K562 (cell line): ENCODE data around the gene RPS6KA6. TPM values are rescaled to one million over a fixed set of nuclear protein-coding genes. Genes with fewer than 3 reads are reported as not detected.
"Not testable (repeated sequence)": the region's sequence is repeated elsewhere in the genome, so short reads cannot be mapped to it uniquely, and the experiment has no call there.

Source experiments
- ATAC-seq: fragments of 200-7000 bp; cut with Tn5 transposase; 3 replicates; pipeline ENCODE4 v1.9.1; 2020; ENCODE audit warnings: moderate library complexity
- BruUV-seq: library from RNA; stranded (reverse); fragments of 400-500 nt; replicated peaks from 2 replicates; lab custom pipeline; 2021; lab: Mats Ljungman, UMichigan
- CTCF ChIA-PET: fragments of 300-600 bp; formaldehyde crosslinking; extraction: SDS; loops from one replicate; lab custom pipeline; 2021; ENCODE audit warnings: low intra/inter-chr PET ratio; lab: Yijun Ruan, JAX
- POLR2A ChIA-PET: fragments of 300-600, 350-650 bp; sonication (Branson Sonifier 250); formaldehyde crosslinking; extraction: SDS; loops from one replicate; lab custom pipeline; 2021; ENCODE audit warnings: antibody characterized with exemption, inconsistent platforms; lab: Yijun Ruan, JAX
- DNase-seq, 4 experiments: peaks; one replicate each; pipeline versions ENCODE4 v3.0.0 to v3.0.0-alpha.2; 2011 to 2018; ENCODE audit warnings: low spot score in 3 of 4, mixed read lengths in 3 of 4; ENCODE audit errors: extremely low read depth in 1 of 4
- FAIRE-seq: peaks from 2 replicates; lab custom pipeline; 2011; peaks lifted over from hg19 to GRCh38; lab: Jason Lieb, UNC
- H2AFZ ChIP-seq: 2 replicates; pipeline ENCODE4 v1.6.0; 2011; ENCODE audit warnings: low read depth, low read length, control low read depth, inconsistent platforms
- H3K27ac ChIP-seq: fragments of 200-600 bp; 3 replicates; pipeline ENCODE4 v1.8.0; 2011; ENCODE audit warnings: low read depth, mild to moderate bottlenecking, control low read depth, inconsistent platforms, low read length, moderate library complexity, mixed read lengths; ENCODE audit errors: extremely low read depth
- H3K27me3 ChIP-seq, 2 experiments: fragments of 300-600 bp in 1 of 2; 2 replicates in 1 of 2; 3 replicates in 1 of 2; pipeline versions ENCODE4 v1.6.0 to v1.8.0; 2011; ENCODE audit warnings: inconsistent platforms in 2 of 2, low read length in 2 of 2, mild to moderate bottlenecking in 1 of 2, mixed read lengths in 1 of 2, moderate library complexity in 1 of 2; ENCODE audit not compliant: control insufficient read depth in 2 of 2, insufficient read depth in 2 of 2
- H3K36me3 ChIP-seq: fragments of 300-600 bp; 3 replicates; pipeline ENCODE4 v1.8.0; 2011; ENCODE audit warnings: mild to moderate bottlenecking, low read length, inconsistent platforms; ENCODE audit not compliant: control insufficient read depth, insufficient read depth
- H3K4me1 ChIP-seq, 2 experiments: fragments of 200-600 bp in 1 of 2; replicated peaks in 1 of 2; 2 replicates in 1 of 2; 3 replicates in 1 of 2; pipeline versions ENCODE4 v1.5.1 to v1.8.0; 2011; ENCODE audit warnings: inconsistent platforms in 2 of 2, low read length in 2 of 2, mild to moderate bottlenecking in 1 of 2, mixed read lengths in 1 of 2, moderate library complexity in 1 of 2; ENCODE audit not compliant: control insufficient read depth in 2 of 2, insufficient read depth in 2 of 2
- H3K4me2 ChIP-seq: 2 replicates; pipeline ENCODE4 v1.6.1; 2011; ENCODE audit warnings: low read length, control low read depth, inconsistent platforms, mixed read lengths; ENCODE audit not compliant: insufficient read depth
- H3K4me3 ChIP-seq: fragments of 200-600 bp; sonication (generic), shearing (Covaris generic); 2 replicates; pipeline ENCODE4 v1.5.1; 2016; ENCODE audit warnings: control low read depth, inconsistent platforms
- H3K79me2 ChIP-seq: fragments of 200-600 bp; 3 replicates; pipeline ENCODE4 v1.8.0; 2011; ENCODE audit warnings: low read length, inconsistent platforms; ENCODE audit not compliant: control insufficient read depth, insufficient read depth
- H3K9ac ChIP-seq, 2 experiments: 2 replicates each; pipeline versions ENCODE4 v1.6.0 to v1.6.1; 2011; ENCODE audit warnings: low read depth in 2 of 2, low read length in 2 of 2, control low read depth in 1 of 2, inconsistent platforms in 1 of 2, mild to moderate bottlenecking in 1 of 2, mixed read lengths in 1 of 2; ENCODE audit not compliant: insufficient read depth in 1 of 2
- H3K9me1 ChIP-seq: one replicate; pipeline ENCODE4 v1.6.0; 2011; ENCODE audit warnings: inconsistent platforms, mild to moderate bottlenecking, low read length, moderate library complexity; ENCODE audit not compliant: control insufficient read depth, insufficient read depth
- H3K9me3 ChIP-seq: replicated peaks from 2 replicates; pipeline ENCODE4 v1.5.1; 2011; ENCODE audit warnings: low read depth, low read length, inconsistent platforms; ENCODE audit not compliant: control insufficient read depth, insufficient read depth
- H4K20me1 ChIP-seq: replicated peaks from 2 replicates; pipeline ENCODE4 v1.6.1; 2011; ENCODE audit warnings: low read length, inconsistent platforms, mixed read lengths; ENCODE audit not compliant: control insufficient read depth, insufficient read depth
- ASH1L ChIP-seq: fragments of 450-650 bp; IDR thresholded peaks from 2 replicates; pipeline ENCODE4 v1.6.1; 2018; ENCODE audit warnings: borderline replicate concordance, mild to moderate bottlenecking, low read depth; ENCODE audit not compliant: partially characterized antibody
- COPS2 ChIP-seq: fragments of 450-650 bp; conservative IDR thresholded peaks from 2 replicates; pipeline ENCODE4 v1.6.1; 2016; ENCODE audit warnings: mild to moderate bottlenecking, moderate library complexity
- FOXA1 ChIP-seq: fragments of 450-650 bp; IDR thresholded peaks from 2 replicates; pipeline ENCODE4 v1.6.1; 2016; ENCODE audit warnings: mild to moderate bottlenecking, borderline replicate concordance
- FOXP1 ChIP-seq: sonication (generic); formaldehyde crosslinking; IDR thresholded peaks from 2 replicates; pipeline ENCODE4 v1.8.0; 2022; ENCODE audit warnings: mild to moderate bottlenecking, missing genetic modification reagents
- FUS ChIP-seq: fragments of 200-400 bp; formaldehyde crosslinking; optimal IDR thresholded peaks from 2 replicates; pipeline ENCODE3; 2017; ENCODE audit warnings: low read depth, low read length
- RBM17 ChIP-seq: fragments of 200-400 bp; formaldehyde crosslinking; IDR thresholded peaks from 2 replicates; pipeline ENCODE4 v1.6.1; 2017; ENCODE audit warnings: low read depth, mild to moderate bottlenecking, low read length, borderline replicate concordance
- RBM25 ChIP-seq: fragments of 200-400 bp; formaldehyde crosslinking; IDR thresholded peaks from 2 replicates; pipeline ENCODE4 v1.6.1; 2018; ENCODE audit warnings: low read length, low read depth, moderate library complexity; ENCODE audit not compliant: severe bottlenecking
- SREBF2 ChIP-seq: sonication (generic); formaldehyde crosslinking; IDR thresholded peaks from 2 replicates; pipeline ENCODE4 v1.4.0; 2020; ENCODE audit warnings: mild to moderate bottlenecking, missing genetic modification reagents
- TBP ChIP-seq: optimal IDR thresholded peaks from 2 replicates; pipeline ENCODE3; 2011; ENCODE audit warnings: low read depth, low read length, improper control_type of control experiment
- ZKSCAN1 ChIP-seq: fragments of 150-350 bp; IDR thresholded peaks from 2 replicates; pipeline ENCODE4 v1.6.1; 2016; ENCODE audit warnings: low read depth, low read length
- ZNF79 ChIP-seq: fragments of 250-450 bp; sonication (Bioruptor Pico); IDR thresholded peaks from 2 replicates; pipeline ENCODE4 v1.4.0; 2020; ENCODE audit warnings: low read depth, mild to moderate bottlenecking, moderate library complexity
- WGBS: fragments of 100-300 bp; shearing (Covaris generic); methylation state at CpG from one replicate; pipeline ENCODE4 v1.1.6; 2016; ENCODE audit warnings: low coverage, mixed read lengths; ENCODE audit not compliant: insufficient coverage; ENCODE audit errors: missing lambda C conversion rate; 5-methylcytosine and 5-hydroxymethylcytosine counted together
- in situ Hi-C: fragments of 300-500 bp; cut with MboI; formaldehyde crosslinking; loops from 4 replicates; pipeline ENCODE4 v1.15.0; 2018; ENCODE audit warnings: inconsistent platforms, mixed read lengths
- intact Hi-C: fragments of 100-400 bp; cut with micrococcal nuclease; formaldehyde crosslinking; loops from 2 replicates; pipeline ENCODE4 v1.14.2; 2022
- polyA plus RNA-seq, 8 experiments: library from polyadenylated mRNA; depleted of rRNA in 4 of 8; stranded (reverse) in 5 of 8; unstranded in 3 of 8; fragments of >200 nt; fragmentation: Nextera tagmentation in 2 of 8; fragmentation: Illumina TruSeq in 1 of 8; extraction: Ambion mirVana in 2 of 8; extraction: Trizol in 1 of 8; gene quantifications; 2 replicates each; pipeline versions ENCODE4 v1.2.1 to v1.2.3, GENCODE V29; 2011 to 2014; ENCODE audit warnings: inconsistent platforms in 1 of 8, missing spikeins in 1 of 8
- total RNA-seq, 7 experiments: library from RNA; depleted of rRNA in 6 of 7; stranded (reverse); fragments of >200 nt in 6 of 7; fragmentation: Illumina TruSeq in 2 of 7; extraction: Trizol in 2 of 7; gene quantifications; 2 replicates each; pipeline versions ENCODE4 v1.2.1 to v1.2.3, GENCODE V29; 2011 to 2021; ENCODE audit warnings: low replicate concordance in 1 of 7

Gene RPS6KA6
- total and polyA plus RNA-seq, 9 of the 15 experiments (the other 6 are each of a cell fraction or from before 2014, with no cell fraction given), result 0.11 TPM; not detected in 8

DNA sequence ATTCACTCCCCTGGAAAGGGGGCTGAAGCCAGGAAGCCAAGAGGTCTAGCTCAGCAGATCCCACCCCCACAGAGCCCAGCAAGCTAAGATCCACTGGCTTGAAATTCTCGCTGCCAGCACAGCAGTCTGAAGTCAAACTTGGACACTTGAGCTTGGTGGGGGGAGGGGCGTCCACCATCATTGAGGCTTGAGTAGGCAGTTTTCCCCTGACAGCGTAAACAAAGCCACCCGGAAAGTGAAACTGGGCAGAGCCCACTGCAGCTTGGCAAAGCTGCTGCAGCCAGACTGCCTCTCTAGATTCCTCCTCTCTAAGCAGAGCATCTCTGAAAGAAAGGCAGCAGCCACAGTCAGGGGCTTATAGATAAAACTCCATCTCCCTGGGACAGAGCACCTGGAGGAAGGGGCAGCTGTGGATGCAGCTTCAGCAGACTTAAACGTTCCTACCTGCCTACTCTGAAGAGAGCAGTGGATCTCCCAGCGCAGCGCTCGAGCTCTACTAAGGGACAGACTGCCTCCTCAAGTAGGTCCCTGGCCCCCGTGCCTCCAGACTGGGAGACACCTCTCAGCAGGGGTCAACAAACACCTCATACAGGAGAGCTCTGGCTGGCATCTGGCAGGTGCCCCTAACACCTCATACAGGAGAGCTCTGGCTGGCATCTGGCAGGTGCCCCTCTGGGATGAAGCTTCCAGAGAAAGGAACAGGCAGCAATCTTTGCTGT, 108.4 kb downstream of the RPS6KA6 start:
- H3K4me2 ChIP-seq, in situ Hi-C loops, H3K9me3 ChIP-seq, BruUV-seq, FAIRE-seq, H3K4me1 ChIP-seq, H3K4me3 ChIP-seq, ATAC-seq, CTCF ChIA-PET, H3K36me3 ChIP-seq, H4K20me1 ChIP-seq, H3K27ac ChIP-seq, POLR2A ChIA-PET, H2AFZ ChIP-seq, H3K79me2 ChIP-seq, intact Hi-C loops, DNase-seq, H3K9ac ChIP-seq, H3K9me1 ChIP-seq, H3K27me3 ChIP-seq: not testable (repeated sequence)
- WGBS, result 0% methylated on average over 3 of the region's 9 CpGs

DNA sequence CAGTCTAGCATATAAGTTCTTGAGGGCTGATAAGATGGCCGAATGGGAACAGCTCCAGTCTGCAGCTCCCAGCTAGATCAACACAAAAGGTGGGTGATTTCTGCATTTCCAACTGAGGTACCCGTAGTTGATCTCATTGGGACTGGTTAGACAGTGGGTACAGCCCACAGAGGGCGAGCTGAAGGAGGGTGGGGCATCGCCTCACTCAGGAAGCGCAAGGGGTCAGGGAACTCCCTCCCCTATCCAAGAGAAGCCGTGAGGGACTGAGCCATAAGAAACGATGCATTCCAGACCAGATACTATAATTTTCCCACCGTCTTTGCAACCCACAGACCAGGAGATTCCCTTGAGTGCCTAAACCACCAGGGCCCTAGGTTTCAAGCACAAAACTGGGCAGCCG, 109.0 kb downstream of the RPS6KA6 start:
- Histone ChIP-seq H4K20me1 (no peaks in the 10 kb centered on the region), H3K36me3 (no peaks in the 10 kb centered on the region), H3K79me2 (no peaks in the 10 kb centered on the region), H3K4me2 (no peak overlapping the region), H3K27me3 (no peaks in the 10 kb centered on the region), H3K4me3 (no peak overlapping the region), H3K9me1 (no peaks in the 10 kb centered on the region), H3K4me1 (no peaks in the 10 kb centered on the region), H3K9me3 (no peaks in the 10 kb centered on the region), H2AFZ (no peak overlapping the region), H3K9ac (no peak overlapping the region), H3K27ac (no peak overlapping the region)
- 0% methylated on average over 7 of the region's 9 CpGs for WGBS
- POLR2A ChIA-PET, result no interaction called here
- intact Hi-C loops (no loop called here), in situ Hi-C loops (no loop called here)
- TF ChIP-seq SREBF2 (CRISPR knock-in tag) (no peak), RBM17 (no peak), FOXA1 (no peak), RBM25 (no peak), ZKSCAN1 (no peak), FOXP1 (CRISPR knock-in tag) (no peak), ASH1L (no peak), FUS (no peak), COPS2 (no peak), TBP (no peak), ZNF79 (CRISPR knock-in tag) (no peak)
- DNase-seq (no peak), ATAC-seq (no peak), FAIRE-seq (no peak)
- BruUV-seq, result no TSS peak
- CTCF ChIA-PET, result no interaction called here
